Muscle layer of duodenum (tissue), 2 donors: ENCODE results near the gene BPIFB6.
"Not testable (repeated sequence)": the region's sequence is repeated elsewhere in the genome, so short reads cannot be mapped to it uniquely, and the experiment has no call there.

Experiments
- H3K27ac ChIP-seq: one replicate; pipeline ENCODE4 v1.7.0; 2013; ENCODE audit warnings: mild to moderate bottlenecking, low read length
- H3K27me3 ChIP-seq: one replicate; pipeline ENCODE4 v1.7.0; 2013; ENCODE audit warnings: low read depth, mild to moderate bottlenecking, control low read depth, low read length
- H3K36me3 ChIP-seq, 2 donors: one replicate each; pipeline ENCODE4 v1.7.0; 2013; ENCODE audit warnings: low read length in 2 of 2, control low read depth in 1 of 2, mild to moderate bottlenecking in 1 of 2; ENCODE audit not compliant: insufficient read depth in 2 of 2, control insufficient read depth in 1 of 2
- H3K4me1 ChIP-seq, 2 donors: one replicate each; pipeline ENCODE4 v1.7.0; 2013; ENCODE audit warnings: low read length in 2 of 2, mild to moderate bottlenecking in 2 of 2, control low read depth in 1 of 2, moderate library complexity in 1 of 2; ENCODE audit not compliant: insufficient read depth in 2 of 2, control insufficient read depth in 1 of 2
- H3K4me3 ChIP-seq, 2 donors: one replicate each; pipeline ENCODE4 v1.7.0; 2013; ENCODE audit warnings: low read length in 2 of 2, low read depth in 1 of 2, mild to moderate bottlenecking in 1 of 2
- H3K9me3 ChIP-seq, 2 donors: one replicate each; pipeline ENCODE4 v1.7.0; 2013; ENCODE audit warnings: low read length in 2 of 2, control low read depth in 1 of 2, mild to moderate bottlenecking in 1 of 2; ENCODE audit not compliant: control insufficient read depth in 1 of 2
- donor health status: healthy.

Gene BPIFB6

DNA sequence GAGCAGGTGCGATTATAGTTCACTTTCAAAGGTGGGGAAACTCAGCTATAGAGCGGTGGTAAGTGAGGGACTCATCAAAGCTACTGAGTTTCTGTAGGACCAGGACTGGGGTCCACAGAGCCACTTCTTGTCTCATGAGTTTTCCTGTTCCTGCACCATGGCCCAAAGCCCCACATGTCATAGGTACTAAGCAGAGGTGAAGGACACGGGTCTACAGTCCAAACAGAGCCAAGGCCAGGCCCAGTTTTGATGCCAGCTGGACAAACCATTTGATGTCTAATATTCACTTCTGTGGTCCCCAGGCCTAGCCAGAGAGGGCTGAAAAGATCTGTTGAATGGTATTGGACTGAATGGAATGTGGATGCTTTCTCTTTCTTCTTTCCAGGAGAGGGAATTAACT, 11.0 kb downstream of the BPIFB6 start:
- Histone ChIP-seq H3K27me3 (no peaks in the 10 kb centered on the region), H3K4me1 (no peaks in the 10 kb centered on the region), H3K9me3 (peaks cover 5 to 13% of the 10 kb centered on the region in 2 donors), H3K27ac (no peak overlapping the region), H3K36me3 (no peaks in the 10 kb centered on the region), H3K4me3 (no peak overlapping the region)

- Histone ChIP-seq H3K4me1 (no peaks in the 10 kb centered on the region), H3K27ac (no peak overlapping the region), H3K36me3 (no peaks in the 10 kb centered on the region), H3K27me3 (no peaks in the 10 kb centered on the region), H3K9me3 (peaks cover 5 to 13% of the 10 kb centered on the region in 2 donors), H3K4me3 (no peak overlapping the region)
Observed at GRCh38 chr20:33042983-33043730, 11.7 kb downstream of the BPIFB6 start.

GRCh38 chr20:33043731-33044181, 12.3 kb downstream of the BPIFB6 start:
- Histone ChIP-seq H3K9me3 (peaks cover 5 to 13% of the 10 kb centered on the region in 2 donors), H3K27ac (no peak overlapping the region), H3K4me1 (no peaks in the 10 kb centered on the region), H3K36me3 (no peaks in the 10 kb centered on the region), H3K27me3 (no peaks in the 10 kb centered on the region), H3K4me3 (no peak overlapping the region)

DNA sequence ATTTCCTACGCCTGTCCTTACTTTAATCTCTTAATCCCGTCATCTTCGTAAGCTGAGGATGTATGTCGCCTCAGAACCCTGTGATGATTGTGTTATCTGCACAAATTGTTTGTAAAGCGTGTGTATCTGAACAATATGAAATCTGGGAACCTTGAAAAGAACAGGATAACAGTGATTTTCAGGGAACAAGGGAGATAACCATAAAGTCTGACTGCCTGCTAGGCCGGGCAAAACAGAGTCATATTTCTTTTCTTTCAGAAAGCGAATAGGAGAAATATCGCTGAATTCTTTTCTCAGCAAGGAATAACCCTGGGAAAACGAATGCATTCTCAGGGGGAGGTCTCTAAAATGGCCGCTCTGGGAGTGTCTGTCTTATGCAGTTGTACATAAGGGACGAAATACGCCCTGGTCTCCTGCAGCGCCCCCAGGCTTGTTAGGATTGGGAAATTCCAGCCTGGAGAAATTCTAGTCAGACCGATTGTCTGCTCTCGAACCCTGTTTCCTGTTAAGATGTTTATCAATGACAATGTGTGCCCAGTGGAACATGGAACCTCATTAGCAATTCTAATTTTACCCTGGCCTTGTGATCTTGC, 13.8 kb downstream of the BPIFB6 start:
- H3K27ac ChIP-seq, H3K4me1 ChIP-seq, H3K36me3 ChIP-seq, H3K4me3 ChIP-seq, H3K27me3 ChIP-seq: not testable (repeated sequence)
- peaks cover 5 to 13% of the 10 kb centered on the region in 2 donors for H3K9me3 ChIP-seq

- no peaks in the 10 kb centered on the region for H3K27me3 ChIP-seq
- no peak overlapping the region for H3K27ac ChIP-seq
- no peaks in the 10 kb centered on the region for H3K36me3 ChIP-seq
- H3K4me3 ChIP-seq, result no peak overlapping the region
- no peaks in the 10 kb centered on the region for H3K4me1 ChIP-seq
- peaks cover 5 to 13% of the 10 kb centered on the region in 2 donors for H3K9me3 ChIP-seq
Observed at GRCh38 chr20:33046412-33046811, 15.0 kb downstream of the BPIFB6 start.

- Histone ChIP-seq H3K27me3 (no peaks in the 10 kb centered on the region), H3K36me3 (no peaks in the 10 kb centered on the region), H3K27ac (no peak overlapping the region), H3K4me3 (no peak overlapping the region), H3K9me3 (no peaks in the 10 kb centered on the region), H3K4me1 (no peaks in the 10 kb centered on the region)
Observed at GRCh38 chr20:33051333-33051732, 19.9 kb downstream of the BPIFB6 start.

DNA sequence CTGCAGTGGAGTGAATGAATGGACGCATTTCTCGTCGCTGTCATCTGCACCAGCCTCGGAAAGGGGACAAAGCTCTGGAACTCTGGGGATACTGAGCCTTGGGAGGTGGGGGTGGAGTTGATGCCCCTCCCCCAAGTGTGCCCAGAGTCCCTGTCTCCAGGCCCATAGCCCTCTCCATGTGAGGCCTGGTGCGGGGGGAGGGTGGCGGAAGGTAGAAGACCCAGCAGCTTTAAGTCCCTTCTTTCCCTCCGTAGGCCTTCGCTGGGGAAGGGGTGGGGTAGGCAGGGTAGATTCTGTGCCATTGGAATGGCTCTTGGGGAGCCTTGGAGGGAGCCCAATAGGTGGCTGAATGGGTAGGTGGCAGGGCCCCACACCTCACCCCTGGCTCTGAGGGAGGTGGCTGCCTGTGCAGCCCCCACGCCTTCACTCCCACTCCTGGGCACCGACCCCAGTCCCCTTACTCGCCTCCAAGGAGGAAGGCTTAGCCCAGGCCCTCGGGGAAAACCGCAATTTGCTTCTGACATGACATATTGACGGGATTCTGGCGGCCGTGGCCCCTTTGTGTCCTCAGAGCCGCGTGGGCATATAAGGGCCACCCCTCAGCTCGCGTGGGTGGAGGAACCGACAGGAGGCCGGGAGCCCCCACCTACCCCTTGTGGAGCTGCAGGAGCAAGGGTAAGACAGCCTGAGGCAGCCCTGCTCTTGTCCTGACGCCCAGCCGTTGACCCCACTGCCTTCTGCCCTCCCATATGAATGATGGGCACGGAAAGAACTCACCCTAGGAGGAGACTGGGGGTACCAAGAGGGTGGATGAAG, 22.1 kb downstream of the BPIFB6 start, which contains the start of gene BPIFB3:
Gene BPIFB3 (plus strand): TSS at position 613 of the 816 bp plus-strand sequence. CDS start 1,533 bp downstream, outside the sequence.
- Histone ChIP-seq H3K36me3 (no peaks in the 10 kb centered on the region), H3K27me3 (no peaks in the 10 kb centered on the region), H3K4me3 (no peak within 1 kb of the TSS), H3K9me3 (no peaks in the 10 kb centered on the region), H3K4me1 (no peaks in the 10 kb centered on the region), H3K27ac (no peak within 1 kb of the TSS)

- H3K27me3 ChIP-seq, result no peaks in the 10 kb centered on the region
- H3K27ac ChIP-seq, result no peak overlapping the region
- no peaks in the 10 kb centered on the region for H3K9me3 ChIP-seq
- no peak overlapping the region for H3K4me3 ChIP-seq
- H3K4me1 ChIP-seq, result no peaks in the 10 kb centered on the region
- H3K36me3 ChIP-seq, result no peaks in the 10 kb centered on the region
Observed at GRCh38 chr20:33054381-33054780, 22.9 kb downstream of the BPIFB6 start.

DNA sequence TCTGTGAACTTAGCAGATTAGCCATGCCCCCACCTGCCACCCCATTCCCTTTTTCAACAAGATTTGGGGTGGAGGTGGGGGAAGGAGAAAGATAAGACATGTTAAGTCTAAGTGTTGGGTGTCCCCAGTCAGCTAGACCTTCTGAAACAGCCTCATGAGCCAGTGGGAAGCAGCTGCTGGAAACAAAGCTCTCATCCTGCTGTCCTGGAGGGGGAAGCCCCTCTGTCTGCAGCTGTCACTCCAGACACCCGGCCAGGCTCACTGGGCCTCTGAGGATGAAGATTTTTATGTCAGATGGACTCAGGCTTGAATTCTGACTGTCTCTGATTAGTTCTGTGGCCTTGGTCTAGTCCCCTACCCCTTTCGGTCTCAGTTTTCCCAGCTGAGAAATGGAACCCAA, 23.3 kb downstream of the BPIFB6 start:
- H3K4me3 ChIP-seq, result no peak overlapping the region
- no peaks in the 10 kb centered on the region for H3K9me3 ChIP-seq
- no peaks in the 10 kb centered on the region for H3K36me3 ChIP-seq
- H3K27me3 ChIP-seq, result no peaks in the 10 kb centered on the region
- H3K4me1 ChIP-seq, result no peaks in the 10 kb centered on the region
- H3K27ac ChIP-seq, result no peak overlapping the region

GRCh38 chr20:33059136-33059535, 27.7 kb downstream of the BPIFB6 start:
- no peak overlapping the region for H3K4me3 ChIP-seq
- no peaks in the 10 kb centered on the region for H3K27me3 ChIP-seq
- H3K27ac ChIP-seq, result no peak overlapping the region
- H3K36me3 ChIP-seq, result no peaks in the 10 kb centered on the region
- H3K9me3 ChIP-seq, result no peaks in the 10 kb centered on the region
- no peaks in the 10 kb centered on the region for H3K4me1 ChIP-seq

DNA sequence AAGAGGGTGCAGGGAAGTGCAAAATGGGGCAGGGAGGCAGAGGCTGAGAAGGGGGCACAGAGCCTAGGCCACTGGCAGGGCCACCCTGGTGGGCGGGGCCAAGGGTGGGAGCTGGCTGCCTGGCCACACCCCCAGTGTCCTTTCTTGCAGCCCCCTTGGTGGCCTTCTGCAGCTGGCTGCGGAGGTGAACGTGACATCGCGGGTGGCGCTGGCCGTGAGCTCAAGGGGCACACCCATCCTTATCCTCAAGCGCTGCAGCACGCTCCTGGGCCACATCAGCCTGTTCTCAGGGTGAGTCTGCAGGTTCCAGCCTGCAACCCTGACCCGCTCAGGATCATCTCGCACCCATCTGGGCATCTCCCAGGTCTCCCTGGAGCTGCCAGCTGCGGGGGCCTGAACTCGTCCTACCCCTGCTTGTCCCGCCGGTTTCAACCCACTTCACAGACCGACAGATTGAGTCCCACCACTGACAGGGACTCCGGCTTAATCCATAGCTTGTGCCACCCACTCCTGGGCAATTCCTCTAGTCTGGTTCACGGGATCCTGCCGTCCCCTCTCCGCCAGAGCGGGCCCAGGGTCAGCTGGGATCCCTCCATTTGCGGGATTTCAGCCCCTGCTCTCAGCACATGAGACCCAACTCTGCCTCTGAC, 28.4 kb downstream of the BPIFB6 start:
- Histone ChIP-seq H3K9me3 (no peaks in the 10 kb centered on the region), H3K27ac (no peak overlapping the region), H3K4me3 (no peak overlapping the region), H3K4me1 (no peaks in the 10 kb centered on the region), H3K36me3 (no peaks in the 10 kb centered on the region), H3K27me3 (no peaks in the 10 kb centered on the region)
